Activated T-cell treated with anti-CD3 and anti-CD28 coated beads, Interleukin-2, amount 50 U/mL, for 1 hour (primary cell): ENCODE measurements around the gene GRB7.
"Not testable (repeated sequence)": the region's sequence is repeated elsewhere in the genome, so short reads cannot be mapped to it uniquely, and the experiment has no call there.

Experiments
- DNase-seq: peaks from one replicate; pipeline ENCODE4 v3.0.0-alpha.2; 2020

GRB7 gene

GRCh38 chr17:39736319-39737165 is 1.2 kb upstream of the GRB7 start:
- DNase-seq, result no peak

GRCh38 chr17:39737206-39737759 is 455 bp upstream of the GRB7 start:
- DNase-seq, result no peak

GRCh38 chr17:39738568-39738901 is 797 bp downstream of the GRB7 start:
- DNase-seq, result peak; percentile 65

GRCh38 chr17:39738983-39739884 is 1.5 kb downstream of the GRB7 start:
- DNase-seq, result no peak

GRCh38 chr17:39739885-39740356 is 2.2 kb downstream of the GRB7 start:
- DNase-seq, result no peak

- no peak for DNase-seq
Measured at GRCh38 chr17:39740357-39741111, 2.8 kb downstream of the GRB7 start.

- no peak for DNase-seq
Measured at GRCh38 chr17:39742126-39742855, 4.6 kb downstream of the GRB7 start.

GRCh38 chr17:39742856-39743436 is 5.2 kb downstream of the GRB7 start:
- no peak for DNase-seq

GRCh38 chr17:39744075-39744835 is 6.5 kb downstream of the GRB7 start:
- DNase-seq, result no peak

- no peak for DNase-seq
Measured at GRCh38 chr17:39744836-39745215, 7.1 kb downstream of the GRB7 start.

GRCh38 chr17:39745335-39746144 is 7.8 kb downstream of the GRB7 start:
- no peak for DNase-seq

- no peak for DNase-seq
Measured at GRCh38 chr17:39746145-39746461, 8.4 kb downstream of the GRB7 start.

- no peak for DNase-seq
Measured at GRCh38 chr17:39747745-39748144, 10.0 kb downstream of the GRB7 start.

GRCh38 chr17:39748444-39749034 is 10.8 kb downstream of the GRB7 start:
- not testable (repeated sequence) for DNase-seq

- no peak for DNase-seq
Measured at GRCh38 chr17:39750131-39751015, 12.6 kb downstream of the GRB7 start.

GRCh38 chr17:39751016-39751543 is 13.3 kb downstream of the GRB7 start:
- DNase-seq, result no peak

GRCh38 chr17:39751637-39752036 is 13.9 kb downstream of the GRB7 start:
- no peak for DNase-seq

GRCh38 chr17:39752241-39752881 is 14.6 kb downstream of the GRB7 start:
- DNase-seq, result no peak
